NCI-H748 (cell line): ENCODE results near the gene DHTKD1.

Source experiments
- DNase-seq: peaks from one replicate; lab custom pipeline; 2025; ENCODE audit not compliant: unreplicated experiment; lab: John Stamatoyannopoulos, UW

Gene DHTKD1, protein sequence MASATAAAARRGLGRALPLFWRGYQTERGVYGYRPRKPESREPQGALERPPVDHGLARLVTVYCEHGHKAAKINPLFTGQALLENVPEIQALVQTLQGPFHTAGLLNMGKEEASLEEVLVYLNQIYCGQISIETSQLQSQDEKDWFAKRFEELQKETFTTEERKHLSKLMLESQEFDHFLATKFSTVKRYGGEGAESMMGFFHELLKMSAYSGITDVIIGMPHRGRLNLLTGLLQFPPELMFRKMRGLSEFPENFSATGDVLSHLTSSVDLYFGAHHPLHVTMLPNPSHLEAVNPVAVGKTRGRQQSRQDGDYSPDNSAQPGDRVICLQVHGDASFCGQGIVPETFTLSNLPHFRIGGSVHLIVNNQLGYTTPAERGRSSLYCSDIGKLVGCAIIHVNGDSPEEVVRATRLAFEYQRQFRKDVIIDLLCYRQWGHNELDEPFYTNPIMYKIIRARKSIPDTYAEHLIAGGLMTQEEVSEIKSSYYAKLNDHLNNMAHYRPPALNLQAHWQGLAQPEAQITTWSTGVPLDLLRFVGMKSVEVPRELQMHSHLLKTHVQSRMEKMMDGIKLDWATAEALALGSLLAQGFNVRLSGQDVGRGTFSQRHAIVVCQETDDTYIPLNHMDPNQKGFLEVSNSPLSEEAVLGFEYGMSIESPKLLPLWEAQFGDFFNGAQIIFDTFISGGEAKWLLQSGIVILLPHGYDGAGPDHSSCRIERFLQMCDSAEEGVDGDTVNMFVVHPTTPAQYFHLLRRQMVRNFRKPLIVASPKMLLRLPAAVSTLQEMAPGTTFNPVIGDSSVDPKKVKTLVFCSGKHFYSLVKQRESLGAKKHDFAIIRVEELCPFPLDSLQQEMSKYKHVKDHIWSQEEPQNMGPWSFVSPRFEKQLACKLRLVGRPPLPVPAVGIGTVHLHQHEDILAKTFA

DNA sequence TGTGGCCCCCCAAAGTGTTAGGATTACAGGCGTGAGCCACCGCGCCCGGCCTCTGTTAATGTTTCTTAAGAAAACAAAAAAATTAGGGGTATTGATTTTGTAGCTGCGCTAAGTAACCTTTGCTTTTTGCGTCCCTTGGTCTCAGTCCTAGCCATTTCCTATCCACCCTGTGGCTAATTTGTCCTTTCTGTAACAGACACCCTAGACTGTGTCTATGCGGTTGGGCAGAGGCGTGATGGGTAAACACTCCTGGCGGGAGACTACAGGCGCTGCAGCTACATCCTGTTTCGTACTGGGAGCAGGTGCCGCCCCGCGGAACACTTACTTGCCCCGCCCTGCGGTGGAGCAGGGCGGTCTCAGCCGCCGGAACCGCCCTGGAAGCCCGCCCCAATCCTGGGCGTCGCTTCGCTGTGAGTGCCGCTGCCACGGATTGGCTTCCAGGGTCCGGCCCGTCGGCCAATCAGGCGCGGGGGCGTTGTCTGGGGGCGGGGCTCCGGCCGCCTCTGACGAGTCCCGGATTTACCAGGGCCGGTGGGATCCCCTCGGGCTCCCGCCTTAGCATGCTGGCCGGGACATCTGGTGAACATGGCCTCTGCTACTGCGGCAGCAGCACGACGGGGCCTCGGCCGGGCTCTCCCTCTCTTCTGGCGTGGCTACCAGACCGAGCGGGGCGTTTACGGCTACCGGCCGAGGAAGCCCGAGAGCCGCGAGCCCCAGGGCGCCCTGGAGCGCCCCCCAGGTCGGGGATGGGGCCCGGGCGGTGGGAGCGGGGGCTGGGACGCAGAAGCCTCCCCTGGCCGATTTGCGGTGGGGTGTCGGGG lies at the start of gene DHTKD1:
Gene DHTKD1 (plus strand): TSS at position 506 of the 821 bp plus-strand sequence. CDS start 80 bp downstream, at position 586.
- peak; percentile 98 for DNase-seq

DNA sequence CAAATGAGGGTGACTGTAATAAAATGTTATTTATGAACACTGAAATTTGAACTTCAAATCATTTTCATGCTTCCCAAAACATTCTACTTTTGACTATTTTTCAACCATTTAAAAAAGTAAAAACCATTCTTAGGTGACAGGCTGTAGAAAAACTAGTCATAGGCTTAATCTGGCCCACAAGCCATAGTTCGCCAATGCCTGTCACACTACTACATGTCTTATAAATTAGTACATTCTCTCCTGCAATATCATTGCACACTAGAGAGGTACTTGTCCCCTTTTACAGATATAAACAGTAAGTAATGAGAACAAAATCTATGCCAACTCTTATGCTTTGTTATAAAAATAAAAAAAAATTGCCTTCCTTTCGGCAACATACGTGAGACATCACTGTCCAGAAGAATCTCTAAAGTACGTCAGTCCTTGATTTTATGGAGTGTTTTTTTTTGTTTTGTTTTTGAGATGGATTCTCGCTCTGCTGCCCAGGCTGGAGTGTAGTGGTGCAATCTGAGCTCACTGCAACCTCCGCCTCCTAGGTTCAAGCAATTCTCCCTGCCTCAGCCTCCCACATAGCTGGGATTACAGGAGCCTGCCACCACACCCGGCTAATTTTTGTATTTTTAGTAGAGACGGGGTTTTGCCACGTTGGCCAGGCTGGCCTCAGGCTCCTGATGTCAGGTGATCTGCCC lies 49.3 kb upstream of the DHTKD1 start:
- no peak for DNase-seq

DNA sequence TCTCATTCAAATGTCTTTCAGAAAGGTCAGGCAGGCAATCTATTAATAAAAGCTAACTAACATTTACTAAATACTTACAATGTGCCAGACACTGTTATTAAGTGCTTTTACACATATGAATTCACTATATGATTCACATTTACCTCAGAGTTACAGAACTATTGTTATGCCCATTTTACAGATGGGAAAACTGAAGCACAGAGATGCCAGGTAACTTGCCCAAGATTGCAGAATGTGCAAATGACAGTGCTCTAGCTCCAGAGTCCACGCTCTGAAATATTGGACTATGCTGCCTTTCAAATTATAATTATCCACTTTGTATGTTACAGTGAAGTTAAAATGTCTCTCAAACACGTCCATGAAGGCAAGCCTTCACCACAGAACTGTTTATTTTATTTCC lies 48.2 kb upstream of the DHTKD1 start:
- no peak for DNase-seq

DNA sequence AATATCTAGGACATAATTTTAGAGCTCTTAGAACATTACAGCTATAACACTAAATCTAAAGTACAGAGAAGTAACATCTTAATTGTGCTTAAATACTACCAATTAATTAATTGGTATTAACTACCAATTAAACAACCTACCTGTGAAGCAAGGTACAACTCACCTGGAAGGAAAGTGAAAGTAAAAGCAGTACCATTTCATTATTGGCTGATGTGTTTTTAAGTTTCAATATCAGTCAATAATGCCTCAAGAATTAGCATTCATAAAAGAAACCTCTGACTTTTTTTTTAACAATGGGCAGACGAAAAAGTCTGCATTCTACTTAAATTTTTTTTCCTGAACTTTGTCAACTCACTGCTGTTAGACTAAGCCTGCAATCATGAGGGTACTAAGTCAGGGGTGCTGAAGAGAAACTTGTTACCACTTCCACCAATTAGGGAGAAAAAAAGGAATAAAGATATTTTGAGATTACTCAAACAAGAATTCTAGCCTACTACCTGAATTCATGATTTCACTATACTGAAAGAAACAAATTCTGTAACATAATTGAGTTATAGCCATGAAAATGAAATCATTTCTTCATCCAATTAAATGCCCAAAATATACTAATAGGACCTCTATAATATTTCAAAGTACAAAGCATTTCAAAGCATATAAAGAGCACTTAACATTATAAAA lies 46.0 kb upstream of the DHTKD1 start:
- DNase-seq: no peak

DNA sequence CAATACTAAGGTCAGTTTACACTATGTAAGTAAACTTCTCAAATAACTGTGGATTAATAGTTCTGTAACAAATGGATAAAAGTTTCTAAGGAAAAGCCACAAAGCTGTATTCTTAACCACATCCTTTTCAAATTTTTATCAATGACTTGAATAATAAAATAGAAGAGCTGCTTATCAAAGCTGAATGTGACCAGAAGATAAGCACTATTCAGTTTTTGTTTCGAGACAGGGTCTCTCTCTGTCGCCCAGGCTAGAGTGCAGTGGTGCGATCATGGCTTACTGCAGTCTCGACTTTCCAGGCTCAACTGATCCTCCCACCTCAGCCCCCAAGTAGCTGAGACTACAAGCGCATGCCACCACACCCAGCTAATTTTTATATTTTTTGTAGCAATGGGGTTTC lies 43.2 kb upstream of the DHTKD1 start:
- no peak for DNase-seq

DNA sequence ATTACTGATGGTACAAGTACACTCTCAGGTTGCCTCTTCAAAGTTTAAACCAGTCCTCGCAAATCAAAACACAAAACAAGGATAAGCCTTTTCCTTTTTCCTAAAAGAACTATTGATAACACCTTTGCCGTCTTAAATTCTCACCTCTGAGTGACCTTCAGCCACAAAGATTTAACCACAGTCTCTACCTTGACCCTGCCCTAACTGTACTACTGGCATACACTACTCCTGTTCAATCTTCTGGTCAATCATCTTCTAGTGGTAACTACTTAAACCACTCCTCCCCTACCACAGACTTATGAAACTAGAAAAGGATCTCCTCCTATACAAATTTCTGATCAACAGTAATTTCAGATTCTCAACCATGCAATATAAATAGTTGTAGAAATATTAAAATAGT lies 41.2 kb upstream of the DHTKD1 start:
- no peak for DNase-seq

DNA sequence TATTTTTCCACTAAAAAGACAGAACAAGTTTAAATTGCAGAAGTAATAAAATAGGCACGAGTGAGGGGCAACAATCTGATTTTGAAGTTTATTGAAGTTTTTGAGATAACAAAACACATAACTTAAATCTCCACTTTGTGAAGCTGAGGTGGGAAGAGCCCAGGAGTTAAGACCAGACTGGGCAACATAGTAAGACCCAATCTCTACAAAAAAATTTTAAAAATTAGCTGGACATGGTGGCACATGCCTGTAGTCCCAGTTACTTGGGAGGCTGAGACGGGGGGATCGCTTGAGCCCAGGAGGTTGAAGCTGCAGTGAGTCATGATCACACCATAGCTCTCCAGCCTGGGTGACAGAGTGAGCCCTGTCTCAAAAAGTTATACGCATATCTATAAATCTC lies 37.4 kb upstream of the DHTKD1 start:
- DNase-seq: no peak

DNA sequence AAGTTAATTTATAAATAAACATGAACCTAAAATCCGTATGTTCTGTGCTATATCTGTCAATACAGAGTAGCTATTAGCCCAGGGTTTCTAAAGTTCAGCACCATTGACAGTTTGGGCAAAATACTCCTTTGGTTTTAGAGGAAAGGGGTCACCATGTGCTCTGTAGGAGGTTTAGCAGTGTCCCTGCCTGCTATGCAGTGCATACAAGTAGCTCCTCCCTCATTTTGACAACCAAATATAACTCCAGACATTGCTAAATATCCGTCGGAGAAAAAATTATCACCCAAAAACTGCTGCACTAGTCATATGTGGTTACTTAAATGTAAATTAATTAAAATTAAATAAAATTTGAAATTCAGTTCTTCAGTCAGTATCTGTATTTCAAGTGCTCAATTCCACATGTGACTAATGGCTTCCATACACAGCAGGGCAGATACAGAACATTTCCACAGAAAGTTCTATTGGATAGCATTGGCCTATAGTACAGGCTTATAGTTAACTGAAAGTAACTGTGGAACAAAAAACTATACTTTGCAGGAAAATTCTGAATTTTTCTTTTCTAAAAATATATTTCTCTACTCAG lies 32.6 kb upstream of the DHTKD1 start:
- DNase-seq: no peak

DNA sequence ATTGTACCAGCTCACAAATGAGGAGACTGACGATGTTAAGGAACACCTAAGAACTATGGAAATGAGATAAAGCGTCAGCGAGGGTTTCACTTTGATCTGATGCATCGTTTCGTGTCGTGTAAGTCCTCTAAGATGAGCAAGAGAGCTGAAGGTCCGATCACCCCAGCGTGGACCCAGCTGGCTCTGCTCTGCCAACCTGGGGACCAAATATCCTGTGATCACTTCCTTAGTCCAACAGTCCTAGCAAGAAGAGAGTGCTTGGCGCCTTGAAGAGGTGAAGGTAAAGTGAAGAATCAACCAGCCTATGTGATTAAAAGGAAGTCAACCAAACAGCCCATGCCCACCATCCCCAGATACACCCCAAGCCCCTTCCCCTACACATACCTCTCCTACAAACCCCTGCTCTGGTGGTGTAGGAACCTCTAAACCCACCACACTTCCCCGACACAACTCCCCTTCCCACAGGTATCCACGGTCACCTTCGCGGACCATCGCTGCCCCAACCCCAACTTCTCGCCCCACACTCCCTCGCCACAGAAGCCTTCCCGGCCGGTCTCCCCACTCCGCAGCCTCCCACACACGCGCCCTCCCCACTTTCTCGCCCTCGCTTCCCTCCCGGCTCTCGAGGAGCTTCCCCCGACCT lies 26.9 kb upstream of the DHTKD1 start:
- DNase-seq: peak; percentile 17

DNA sequence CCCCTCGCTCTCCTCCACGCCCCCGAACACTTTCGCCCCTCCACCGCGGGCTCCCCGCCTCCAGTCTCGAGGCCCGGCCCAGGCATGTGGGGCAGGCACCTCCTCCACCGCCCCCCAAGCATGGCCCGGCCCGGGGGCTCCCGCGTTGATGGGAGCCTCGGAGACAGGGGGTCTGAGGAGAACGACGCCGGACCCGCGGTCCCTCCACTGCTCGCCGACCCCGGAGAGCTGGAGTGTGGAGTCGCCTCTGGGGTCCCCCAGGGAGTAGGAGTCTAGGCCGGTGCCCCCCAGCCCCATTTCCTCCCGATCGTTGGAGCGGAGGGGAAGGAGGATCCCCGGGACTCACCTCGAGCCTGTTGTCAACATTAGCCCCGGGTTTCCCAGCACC lies 26.4 kb upstream of the DHTKD1 start:
- peak; percentile 39 for DNase-seq

DNA sequence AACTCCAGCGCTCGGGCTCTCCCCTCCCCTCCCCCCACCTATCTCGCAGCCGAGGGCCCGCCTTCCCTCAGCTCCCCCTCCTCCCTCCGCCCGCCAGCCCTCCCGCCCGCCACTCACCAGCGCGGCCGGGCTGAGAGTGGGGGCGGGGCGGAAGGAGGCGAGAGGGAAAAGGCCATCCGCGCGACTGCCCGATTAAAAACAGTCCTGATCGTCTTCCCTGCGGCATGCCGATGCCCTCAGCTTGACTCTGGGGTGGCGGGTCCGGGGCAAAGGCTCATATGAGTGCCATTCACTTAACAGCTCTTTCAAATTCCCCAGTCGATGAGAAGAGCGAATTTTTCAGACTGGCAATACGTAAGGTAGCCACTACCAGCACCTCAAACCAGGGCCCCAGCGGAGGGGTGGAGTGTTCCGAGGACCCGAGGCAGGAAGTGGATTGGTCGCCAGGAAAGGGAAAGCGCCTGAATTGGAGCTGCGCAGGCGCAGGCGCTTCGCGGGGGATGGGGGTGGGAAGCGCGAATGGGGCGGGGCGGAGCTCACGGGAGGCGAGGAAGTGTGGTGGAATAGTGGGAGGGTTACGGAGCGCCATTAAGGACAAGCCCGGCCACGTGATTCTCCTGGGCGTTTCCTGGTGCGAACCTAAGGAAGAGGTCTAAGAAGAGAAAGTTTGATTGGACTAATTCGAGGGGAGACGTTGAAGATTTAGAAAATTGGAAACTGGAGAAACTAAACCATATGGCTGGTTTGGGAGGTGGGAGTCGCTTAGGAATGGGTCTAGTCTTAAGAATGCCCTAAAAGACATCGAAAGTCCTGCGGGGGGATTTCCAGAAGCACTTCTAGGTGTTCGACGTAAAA lies 25.7 kb upstream of the DHTKD1 start, which contains the start of gene UPF2:
Gene UPF2 (minus strand): TSS at position 13 of the 855 bp plus-strand sequence. CDS start 7,386 bp downstream, outside the sequence.
- peak; percentile 96 for DNase-seq

DNA sequence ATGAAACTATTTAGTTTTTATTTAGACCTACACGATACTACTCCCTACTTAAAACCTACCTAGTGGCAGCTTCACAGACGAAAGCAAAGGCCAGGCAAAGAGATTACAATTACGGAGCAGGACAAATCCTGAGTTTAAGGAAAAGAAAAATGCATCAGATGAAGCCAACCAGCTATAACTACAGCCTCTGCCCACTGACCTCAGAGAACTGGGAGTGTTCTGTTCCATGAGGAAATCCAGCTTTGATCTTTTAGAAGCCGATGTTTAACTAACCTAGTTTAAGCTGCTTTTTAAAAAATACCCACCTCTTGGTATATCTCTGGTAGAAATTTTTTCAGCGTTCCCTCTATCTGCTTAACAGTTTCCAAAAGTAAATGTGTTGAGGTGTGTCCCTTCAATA lies 23.2 kb upstream of the DHTKD1 start:
- no peak for DNase-seq

DNA sequence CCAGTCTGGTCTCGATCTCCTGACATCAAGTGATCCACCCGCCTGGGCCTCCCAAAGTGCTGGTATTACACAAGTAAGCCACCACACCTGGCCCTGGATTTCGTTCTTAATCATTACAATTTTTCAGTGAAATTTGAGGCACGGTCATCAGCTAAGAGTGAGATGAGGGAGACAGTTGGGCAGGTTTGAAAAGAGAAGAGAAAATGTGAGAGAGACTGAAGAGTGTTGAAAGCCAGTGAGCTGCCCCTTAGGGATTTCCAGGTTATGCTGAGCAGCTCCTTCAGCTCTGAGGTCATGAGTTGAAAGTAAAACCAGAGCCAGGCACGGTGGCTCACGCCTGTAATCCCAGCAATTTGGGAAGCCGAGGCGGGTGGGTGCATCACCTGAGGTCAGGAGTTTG lies 20.2 kb upstream of the DHTKD1 start:
- no peak for DNase-seq

DNA sequence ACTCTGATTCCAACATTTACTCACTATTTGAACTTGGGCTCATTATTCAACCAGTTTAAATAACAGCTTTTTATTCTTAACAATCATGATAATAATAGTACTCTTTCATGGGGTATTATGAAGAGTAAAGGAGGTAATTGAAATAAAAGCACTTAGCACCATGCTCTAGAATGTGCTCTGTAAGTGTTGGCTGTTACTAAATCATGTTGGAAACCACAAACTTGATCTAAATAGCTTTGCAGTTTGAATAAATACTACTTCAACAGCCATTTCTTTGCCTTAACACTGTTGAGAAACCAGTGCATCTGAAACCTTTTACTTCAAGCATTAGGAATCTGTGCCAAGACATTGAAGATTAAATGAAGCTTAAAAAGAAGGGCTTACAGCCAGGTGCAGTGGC lies 18.2 kb upstream of the DHTKD1 start:
- no peak for DNase-seq

DNA sequence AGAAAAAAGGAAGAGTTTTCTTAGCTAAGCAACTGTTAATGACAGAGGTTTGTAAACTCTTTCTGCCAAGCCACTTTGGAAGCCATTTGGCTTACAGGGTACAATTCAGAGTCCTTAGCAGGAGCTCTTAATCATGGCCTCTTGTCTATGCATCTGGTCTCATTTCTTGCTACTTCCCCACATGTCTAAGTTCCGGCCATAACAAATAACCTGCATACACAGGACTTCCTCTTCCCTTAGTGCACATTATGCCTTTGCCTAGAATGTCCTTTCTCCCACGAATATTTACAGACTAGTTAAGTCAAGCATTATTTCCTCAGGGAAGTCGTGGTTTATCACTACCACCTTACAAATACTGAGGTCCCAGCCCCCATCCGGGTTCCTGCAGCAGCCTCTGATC lies 17.5 kb upstream of the DHTKD1 start:
- DNase-seq: no peak

DNA sequence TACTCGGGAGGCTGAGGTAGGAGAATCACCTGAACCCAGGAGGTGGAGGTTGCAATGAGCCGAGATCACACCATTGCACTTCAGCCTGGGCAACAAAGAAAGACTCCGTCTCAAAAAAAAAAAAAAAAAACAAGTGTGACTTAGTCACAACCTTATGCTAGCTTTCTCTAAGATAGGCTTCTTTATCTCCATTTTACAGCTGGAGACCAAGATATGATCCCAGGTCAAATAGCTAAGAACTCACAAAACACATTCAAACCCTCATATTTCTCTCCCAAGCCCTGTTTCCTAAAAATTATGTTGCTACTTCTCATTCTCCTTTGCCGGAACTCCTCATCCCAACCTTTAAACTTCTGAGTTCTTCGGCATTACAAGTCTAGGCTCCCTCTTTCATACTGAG lies 13.0 kb upstream of the DHTKD1 start:
- DNase-seq: no peak

DNA sequence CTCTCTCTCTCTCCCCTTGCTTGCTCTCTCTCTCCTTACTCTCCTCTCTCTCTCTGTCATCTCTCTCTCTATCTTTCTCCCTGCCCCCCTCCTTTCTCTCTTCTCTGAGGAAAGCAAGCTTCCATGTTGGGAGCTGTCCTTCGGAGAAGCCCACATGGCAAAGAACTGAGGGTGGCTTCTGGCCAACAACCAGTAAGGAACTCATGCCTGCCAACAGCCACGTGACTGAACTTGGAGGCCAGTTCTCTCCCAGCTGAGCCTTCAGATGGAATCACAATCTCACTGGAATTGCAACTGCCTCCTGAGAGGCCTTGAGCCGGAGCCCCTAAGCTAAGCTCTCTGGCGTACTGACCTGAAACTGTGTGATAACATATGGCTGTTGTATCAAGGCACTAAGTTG lies 12.0 kb upstream of the DHTKD1 start:
- DNase-seq: no peak

DNA sequence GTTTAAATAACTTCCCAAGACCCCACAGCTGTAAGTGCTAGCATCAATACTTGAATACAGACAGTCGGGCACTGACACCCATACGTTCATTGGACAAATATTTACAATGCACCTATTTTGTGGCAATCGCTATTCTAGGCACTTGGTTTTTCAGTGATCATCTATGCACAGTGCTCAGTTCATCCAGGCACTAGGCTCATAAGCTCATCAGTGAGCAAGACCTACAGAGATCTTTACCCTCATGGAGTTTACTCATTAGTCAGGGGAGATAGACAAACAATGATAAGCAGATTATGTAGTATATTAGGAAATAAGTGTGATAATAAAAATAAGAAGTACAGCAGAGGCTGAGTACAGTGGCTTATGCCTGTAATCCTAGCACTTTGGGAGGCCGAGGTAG lies 7.6 kb upstream of the DHTKD1 start:
- no peak for DNase-seq
